Thymus (tissue), 11 donors: ENCODE data around the gene SCO2. TPM values are rescaled to one million over a fixed set of nuclear protein-coding genes. Genes with fewer than 3 reads are reported as not detected.

Experiments used
- DNase-seq, 9 donors: peaks; one replicate each; pipeline ENCODE4 v3.0.0-alpha.2; 2013; ENCODE audit warnings: low spot score in 9 of 9, low read depth in 6 of 9, missing footprints in 1 of 9
- H3K27ac ChIP-seq, 2 donors: one replicate each; pipeline ENCODE4 v1.5.1; 2013; ENCODE audit warnings: control low read depth in 1 of 2, low read depth in 1 of 2, low read length in 1 of 2, mild to moderate bottlenecking in 1 of 2, moderate library complexity in 1 of 2
- H3K27me3 ChIP-seq, 2 donors: one replicate each; pipeline ENCODE4 v1.5.1; 2013; ENCODE audit warnings: low read length in 1 of 2; ENCODE audit not compliant: control insufficient read depth in 2 of 2, insufficient read depth in 1 of 2
- H3K36me3 ChIP-seq, 2 donors: one replicate each; pipeline ENCODE4 v1.5.1; 2013; ENCODE audit warnings: low read length in 1 of 2, mild to moderate bottlenecking in 1 of 2, moderate library complexity in 1 of 2; ENCODE audit not compliant: control insufficient read depth in 2 of 2, insufficient read depth in 2 of 2
- H3K4me1 ChIP-seq, 2 donors: one replicate each; pipeline ENCODE4 v1.5.1; 2013; ENCODE audit warnings: low read length in 2 of 2; ENCODE audit not compliant: control insufficient read depth in 2 of 2, insufficient read depth in 2 of 2
- H3K4me3 ChIP-seq, 2 donors: one replicate each; pipeline ENCODE4 v1.5.1; 2013; ENCODE audit warnings: low read length in 2 of 2, control low read depth in 1 of 2, mild to moderate bottlenecking in 1 of 2
- H3K9me3 ChIP-seq, 2 donors: one replicate each; pipeline ENCODE4 v1.5.1; 2013; ENCODE audit warnings: low read length in 1 of 2, mild to moderate bottlenecking in 1 of 2; ENCODE audit not compliant: control insufficient read depth in 2 of 2, insufficient read depth in 1 of 2
- WGBS: extraction: QIAGEN DNeasy Blood & Tissue Kit; methylation state at CpG from one replicate; pipeline ENCODE4 v1.1.7; 2013; 5-methylcytosine and 5-hydroxymethylcytosine counted together
- polyA plus RNA-seq: library from polyadenylated mRNA; stranded (reverse); fragments of 200-250 nt; gene quantifications from one replicate; pipeline ENCODE4 v1.2.3, GENCODE V29; 2013
- total RNA-seq: library from RNA; stranded (reverse); fragments of 120-200 nt; gene quantifications from one replicate; pipeline ENCODE4 v1.2.4, GENCODE V29; 2013
- donor health status: healthy.

The SCO2 gene
- total and polyA plus RNA-seq, 2 donors, result 3.5 to 9.8 TPM

- Histone ChIP-seq H3K27ac (no peak overlapping the region), H3K27me3 (no peaks in the 10 kb centered on the region), H3K4me3 (no peak overlapping the region), H3K4me1 (peaks cover 10 to 12% of the 10 kb centered on the region in 2 donors), H3K36me3 (peaks cover 21 to 41% of the 10 kb centered on the region in 2 donors), H3K9me3 (no peaks in the 10 kb centered on the region)
- DNase-seq, result no peak
- 96% methylated on average over 6 of the region's 6 CpGs for WGBS
These were observed 23.3 kb downstream of the SCO2 start for GRCh38 chr22:50502096-50502495.

- no peaks in the 10 kb centered on the region for H3K4me1 ChIP-seq
- no peak overlapping the region for H3K27ac ChIP-seq
- whole genome bisulfite sequencing, result 98% methylated on average over 12 of the region's 12 CpGs
- no peak overlapping the region for H3K4me3 ChIP-seq
- no peaks in the 10 kb centered on the region for H3K27me3 ChIP-seq
- no peaks in the 10 kb centered on the region for H3K9me3 ChIP-seq
- peaks cover 17 to 35% of the 10 kb centered on the region in 2 donors for H3K36me3 ChIP-seq
- no peak for DNase-seq
These were observed 24.9 kb downstream of the SCO2 start for GRCh38 chr22:50500452-50500851.

- H3K36me3 ChIP-seq, result peaks cover 7 to 15% of the 10 kb centered on the region in 2 donors
- H3K9me3 ChIP-seq, result no peaks in the 10 kb centered on the region
- no peaks in the 10 kb centered on the region for H3K4me1 ChIP-seq
- peak in 7 of 9 donors; percentile 55 to 84 (median 71) for DNase-seq
- 27% methylated on average over 13 of the region's 13 CpGs for WGBS
- no peak overlapping the region for H3K27ac ChIP-seq
- H3K4me3 ChIP-seq, result no peak overlapping the region
- no peaks in the 10 kb centered on the region for H3K27me3 ChIP-seq
These were observed 27.0 kb downstream of the SCO2 start for GRCh38 chr22:50498322-50498890.

- Histone ChIP-seq H3K4me1 (no peaks in the 10 kb centered on the region), H3K27ac (no peak overlapping the region), H3K27me3 (no peaks in the 10 kb centered on the region), H3K4me3 (no peak overlapping the region), H3K9me3 (no peaks in the 10 kb centered on the region), H3K36me3 (peaks cover 0 to 2% of the 10 kb centered on the region in 2 donors)
- WGBS, result 91% methylated on average over 6 of the region's 6 CpGs
- no peak for DNase-seq
These were observed 28.3 kb downstream of the SCO2 start for GRCh38 chr22:50497093-50497492.

- Histone ChIP-seq H3K36me3 (no peaks in the 10 kb centered on the region), H3K4me1 (peaks cover 0 to 6% of the 10 kb centered on the region in 2 donors), H3K27me3 (peaks cover 0 to 12% of the 10 kb centered on the region in 2 donors), H3K9me3 (no peaks in the 10 kb centered on the region), H3K27ac (no peak overlapping the region), H3K4me3 (no peak overlapping the region)
- no peak for DNase-seq
- WGBS, result 38% methylated on average over 27 of the region's 27 CpGs
These were observed 34.7 kb downstream of the SCO2 start for GRCh38 chr22:50490531-50491308.

GRCh38 chr22:50489363-50490243 is 35.8 kb downstream of the SCO2 start:
- Histone ChIP-seq H3K27me3 (peaks cover 0 to 16% of the 10 kb centered on the region in 2 donors), H3K4me1 (peaks cover 2 to 11% of the 10 kb centered on the region in 2 donors), H3K9me3 (no peaks in the 10 kb centered on the region), H3K36me3 (no peaks in the 10 kb centered on the region), H3K27ac (no peak overlapping the region), H3K4me3 (no peak overlapping the region)
- WGBS, result 93% methylated on average over 31 of the region's 31 CpGs
- DNase-seq, result no peak

- Histone ChIP-seq H3K4me3 (no peak overlapping the region), H3K27ac (no peak overlapping the region), H3K36me3 (no peaks in the 10 kb centered on the region), H3K4me1 (peaks cover 2 to 11% of the 10 kb centered on the region in 2 donors), H3K9me3 (no peaks in the 10 kb centered on the region), H3K27me3 (peaks cover 0 to 21% of the 10 kb centered on the region in 2 donors)
- WGBS, result 95% methylated on average over 19 of the region's 19 CpGs
- no peak for DNase-seq
These were observed 36.5 kb downstream of the SCO2 start for GRCh38 chr22:50488886-50489285.

GRCh38 chr22:50488006-50488677 is 37.3 kb downstream of the SCO2 start:
- Histone ChIP-seq H3K4me3 (no peak overlapping the region), H3K4me1 (peaks cover 2 to 11% of the 10 kb centered on the region in 2 donors), H3K27ac (no peak overlapping the region), H3K27me3 (peaks cover 3 to 28% of the 10 kb centered on the region in 2 donors), H3K9me3 (no peaks in the 10 kb centered on the region), H3K36me3 (no peaks in the 10 kb centered on the region)
- DNase-seq, result no peak
- 93% methylated on average over 18 of the region's 18 CpGs for WGBS
